Kidney (tissue), 14 donors: ENCODE measurements around the gene CASP6. TPM values are rescaled to one million over a fixed set of nuclear protein-coding genes. Genes with fewer than 3 reads are reported as not detected.

Experiments used
- DNase-seq, 5 donors: peaks; one replicate each; pipeline ENCODE4 v3.0.0-alpha.2; 2013 to 2020
- FAIRE-seq: peaks from 2 replicates; lab custom pipeline; 2012; peaks lifted over from hg19 to GRCh38; lab: Jason Lieb, UNC
- H3K27ac ChIP-seq, 2 donors: one replicate each; pipeline ENCODE4 v1.7.0; 2013; ENCODE audit warnings: low read depth in 2 of 2, low read length in 2 of 2, inconsistent platforms in 1 of 2
- H3K27me3 ChIP-seq: one replicate; pipeline ENCODE4 v1.7.1; 2013; ENCODE audit warnings: low read length, inconsistent platforms; ENCODE audit not compliant: control insufficient read depth, insufficient read depth
- H3K36me3 ChIP-seq, 3 donors: one replicate each; pipeline versions ENCODE4 v1.7.0 to v1.7.1; 2013; ENCODE audit warnings: low read length in 3 of 3, control low read depth in 1 of 3, inconsistent platforms in 1 of 3; ENCODE audit not compliant: insufficient read depth in 3 of 3, control insufficient read depth in 2 of 3
- H3K4me1 ChIP-seq, 3 donors: one replicate each; pipeline versions ENCODE4 v1.7.0 to v1.7.1; 2013; ENCODE audit warnings: low read length in 3 of 3, inconsistent platforms in 1 of 3, low read depth in 1 of 3; ENCODE audit not compliant: control insufficient read depth in 2 of 3, insufficient read depth in 2 of 3
- H3K4me3 ChIP-seq, 3 donors: one replicate each; pipeline versions ENCODE4 v1.7.0 to v1.8.1; 2013; ENCODE audit warnings: low read length in 3 of 3, control low read depth in 1 of 3, inconsistent platforms in 1 of 3
- H3K9ac ChIP-seq, 3 donors: one replicate each; pipeline versions ENCODE4 v1.7.0 to v1.7.1; 2013; ENCODE audit warnings: low read length in 3 of 3, control low read depth in 1 of 3, inconsistent platforms in 1 of 3
- H3K9me3 ChIP-seq, 3 donors: one replicate each; pipeline versions ENCODE4 v1.7.0 to v1.7.1; 2013; ENCODE audit warnings: low read length in 3 of 3, control low read depth in 1 of 3, inconsistent platforms in 1 of 3; ENCODE audit not compliant: control insufficient read depth in 2 of 3, insufficient read depth in 1 of 3
- intact Hi-C: fragments of 100-400 bp; cut with DNase I; formaldehyde crosslinking; loops from one replicate; pipeline ENCODE4 v1.11.1; 2022
- polyA plus RNA-seq: library from polyadenylated mRNA; stranded (reverse); fragments of 350-450 nt; fragmentation: Illumina TruSeq; extraction: RNeasy Lipid Tissue Mini Kit (QIAGEN cat#74804); gene quantifications from one replicate; pipeline ENCODE4 v1.2.3, GENCODE V29; 2014; ENCODE audit warnings: low read depth, low replicate concordance; ENCODE audit not compliant: insufficient read depth
- total RNA-seq: library from RNA; stranded (reverse); fragmentation: NEBNext Ultra II Directional; extraction: Animal tissue kit (Norgen Biotek cat#: 25700); gene quantifications from one replicate; pipeline ENCODE4 v1.2.1, GENCODE V29; 2021
- TF ChIP-seq, protein P1 (sequence below): IDR thresholded peaks from 3 replicates; pipeline ENCODE4 v1.5.1; 2012; ENCODE audit warnings: mild to moderate bottlenecking, moderate library complexity, borderline replicate concordance; ENCODE audit not compliant: insufficient read depth; ENCODE audit errors: extremely low read depth
- donor health status: control.
- donor health status: control.
- donor health status: control.
- donor health status: control.
- donor health status: control.
- donor health status: DM: yes; HTN: yes; CAD: no.
- donor health status: Normal renal cell carcinoma (clear cell type).

CASP6 gene
- total and polyA plus RNA-seq, 2 donors from 2014 or later = 20.7 to 21.6 TPM

DNA sequence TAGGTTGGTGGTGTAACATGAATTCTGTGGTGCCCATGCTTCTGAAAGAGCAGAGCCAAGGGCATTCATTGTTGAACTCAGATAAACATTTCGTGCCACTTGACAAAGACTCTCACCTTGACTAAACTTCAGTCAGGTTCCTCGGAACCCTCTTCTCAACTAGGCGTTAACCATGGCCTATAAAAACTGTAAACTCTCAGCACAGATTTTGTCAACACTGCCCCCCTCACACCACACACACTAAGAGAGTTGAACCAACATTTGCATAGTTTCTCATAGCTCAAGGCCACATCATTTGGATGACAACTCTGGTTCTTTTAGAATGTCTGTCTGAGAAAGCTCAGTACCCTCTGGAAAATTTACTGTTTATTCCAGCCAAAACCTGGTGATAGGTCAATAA, 28.1 kb downstream of the CASP6 start:
- intact Hi-C loops = no loop called here
- Histone ChIP-seq H3K4me3 (no peak overlapping the region), H3K36me3 (no peaks in the 10 kb centered on the region), H3K27ac (no peak overlapping the region), H3K4me1 (no peaks in the 10 kb centered on the region), H3K9me3 (no peaks in the 10 kb centered on the region), H3K9ac (no peak overlapping the region), H3K27me3 (no peaks in the 10 kb centered on the region)
- DNase-seq (no peak), FAIRE-seq (no peak)
- TF ChIP-seq, protein P1, sequence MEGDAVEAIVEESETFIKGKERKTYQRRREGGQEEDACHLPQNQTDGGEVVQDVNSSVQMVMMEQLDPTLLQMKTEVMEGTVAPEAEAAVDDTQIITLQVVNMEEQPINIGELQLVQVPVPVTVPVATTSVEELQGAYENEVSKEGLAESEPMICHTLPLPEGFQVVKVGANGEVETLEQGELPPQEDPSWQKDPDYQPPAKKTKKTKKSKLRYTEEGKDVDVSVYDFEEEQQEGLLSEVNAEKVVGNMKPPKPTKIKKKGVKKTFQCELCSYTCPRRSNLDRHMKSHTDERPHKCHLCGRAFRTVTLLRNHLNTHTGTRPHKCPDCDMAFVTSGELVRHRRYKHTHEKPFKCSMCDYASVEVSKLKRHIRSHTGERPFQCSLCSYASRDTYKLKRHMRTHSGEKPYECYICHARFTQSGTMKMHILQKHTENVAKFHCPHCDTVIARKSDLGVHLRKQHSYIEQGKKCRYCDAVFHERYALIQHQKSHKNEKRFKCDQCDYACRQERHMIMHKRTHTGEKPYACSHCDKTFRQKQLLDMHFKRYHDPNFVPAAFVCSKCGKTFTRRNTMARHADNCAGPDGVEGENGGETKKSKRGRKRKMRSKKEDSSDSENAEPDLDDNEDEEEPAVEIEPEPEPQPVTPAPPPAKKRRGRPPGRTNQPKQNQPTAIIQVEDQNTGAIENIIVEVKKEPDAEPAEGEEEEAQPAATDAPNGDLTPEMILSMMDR = no peak

DNA sequence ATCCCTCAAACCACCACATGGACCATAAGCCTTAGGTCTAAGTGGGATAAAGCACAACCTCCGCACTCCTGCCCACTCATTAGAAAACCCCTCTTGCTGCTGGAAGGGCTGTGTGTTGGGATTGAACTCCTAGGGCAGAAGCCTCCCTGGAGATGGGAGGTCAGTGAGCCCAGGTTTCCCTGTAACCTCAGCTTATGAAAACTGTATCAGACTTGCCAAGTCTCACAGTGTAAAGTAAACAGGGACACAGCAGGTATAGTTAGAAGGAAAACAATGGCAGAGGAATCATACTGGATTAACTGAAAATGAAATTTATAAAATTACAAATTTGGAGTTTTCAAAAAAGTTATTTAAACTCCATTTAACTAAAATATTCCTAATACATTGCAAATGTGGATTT, 29.9 kb downstream of the CASP6 start:
- Histone ChIP-seq H3K9ac (no peak overlapping the region), H3K9me3 (no peaks in the 10 kb centered on the region), H3K4me1 (no peaks in the 10 kb centered on the region), H3K27me3 (no peaks in the 10 kb centered on the region), H3K36me3 (no peaks in the 10 kb centered on the region), H3K4me3 (no peak overlapping the region), H3K27ac (no peak overlapping the region)
- DNase-seq (no peak), FAIRE-seq (no peak)
- intact Hi-C loops = no loop called here
- TF ChIP-seq, protein P1 = no peak

DNA sequence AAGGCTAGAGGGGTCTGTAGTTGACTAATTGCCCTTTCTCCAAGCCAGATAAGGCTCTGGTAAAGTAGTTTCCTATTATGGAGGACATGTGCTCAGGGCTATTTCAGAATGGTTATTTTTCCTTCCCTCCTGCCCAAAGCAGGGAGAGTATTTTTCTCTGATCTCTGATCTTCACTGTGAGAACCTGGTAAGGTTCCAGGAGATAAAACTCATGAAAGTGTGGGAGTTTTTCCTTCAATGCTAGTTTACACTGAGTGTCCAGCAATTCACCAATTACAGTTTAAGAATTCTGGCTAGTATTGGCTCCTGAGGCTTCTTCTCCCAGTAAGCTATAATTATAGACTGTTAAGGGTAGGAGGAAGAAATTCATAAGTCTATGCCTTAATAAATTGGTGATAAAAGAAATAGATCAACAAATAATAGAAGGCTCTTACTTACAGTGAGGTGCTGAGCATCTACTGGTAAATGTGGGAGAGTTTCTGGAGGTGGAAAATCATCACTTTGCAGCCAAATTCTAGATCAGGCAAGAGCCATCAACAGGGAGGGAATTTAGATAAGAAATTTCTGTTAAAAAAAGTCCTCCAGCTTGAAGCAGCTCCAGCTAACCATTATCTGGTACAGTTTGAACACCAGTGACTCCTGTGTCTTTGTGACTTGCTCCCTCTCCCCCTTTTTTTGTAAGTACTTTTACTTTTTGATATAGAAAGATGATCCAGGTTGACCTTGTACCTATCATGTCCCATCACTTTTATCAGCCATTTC, 30.9 kb downstream of the CASP6 start:
- H3K4me3 ChIP-seq = no peak overlapping the region

More for the DNA sequence above, 30.9 kb downstream of the CASP6 start:
- Histone ChIP-seq H3K27ac (no peak overlapping the region), H3K4me1 (no peaks in the 10 kb centered on the region), H3K27me3 (no peaks in the 10 kb centered on the region), H3K36me3 (no peaks in the 10 kb centered on the region), H3K9me3 (no peaks in the 10 kb centered on the region), H3K9ac (no peak overlapping the region)
- FAIRE-seq (no peak), DNase-seq (no peak)
- TF ChIP-seq, protein P1 = no peak
- intact Hi-C loops = no loop called here
